Left kidney (tissue), 2 donors: ENCODE measurements around the gene MICALL2. TPM values are rescaled to one million over a fixed set of nuclear protein-coding genes. Genes with fewer than 3 reads are reported as not detected.

Source experiments
- DNase-seq: peaks from one replicate; pipeline ENCODE4 v3.0.0-alpha.2; 2013
- polyA plus RNA-seq: library from polyadenylated mRNA; unstranded; fragments of 120-200 nt; gene quantifications from one replicate; pipeline ENCODE4 v1.2.1, GENCODE V29; 2013; ENCODE audit not compliant: insufficient read length

MICALL2 gene
- polyA plus RNA-seq, 1 donor = 7.9 TPM

- no peak for DNase-seq
Observed at GRCh38 chr7:1468643-1469298, 9.5 kb upstream of the MICALL2 start.

DNA sequence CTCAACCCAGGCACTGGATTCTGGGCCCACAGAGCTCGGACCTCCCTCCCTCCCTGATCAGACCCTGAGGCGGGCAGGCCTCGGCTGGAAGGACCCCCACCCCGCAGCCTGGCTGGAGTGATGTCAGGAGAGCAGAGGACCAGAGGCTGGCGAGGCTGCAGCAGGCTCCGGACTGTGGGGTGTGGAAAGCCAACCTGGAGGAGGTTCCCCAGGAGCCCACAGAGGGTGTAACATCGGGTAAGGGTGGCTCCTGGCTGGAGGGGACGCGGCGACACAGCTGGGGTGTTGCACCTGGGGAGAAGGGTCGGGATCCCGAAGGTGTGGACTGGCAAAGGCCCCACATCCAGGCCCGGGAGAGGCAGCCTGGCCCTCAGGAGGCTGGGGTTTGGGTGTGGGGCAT, 8.9 kb upstream of the MICALL2 start:
- no peak for DNase-seq

DNA sequence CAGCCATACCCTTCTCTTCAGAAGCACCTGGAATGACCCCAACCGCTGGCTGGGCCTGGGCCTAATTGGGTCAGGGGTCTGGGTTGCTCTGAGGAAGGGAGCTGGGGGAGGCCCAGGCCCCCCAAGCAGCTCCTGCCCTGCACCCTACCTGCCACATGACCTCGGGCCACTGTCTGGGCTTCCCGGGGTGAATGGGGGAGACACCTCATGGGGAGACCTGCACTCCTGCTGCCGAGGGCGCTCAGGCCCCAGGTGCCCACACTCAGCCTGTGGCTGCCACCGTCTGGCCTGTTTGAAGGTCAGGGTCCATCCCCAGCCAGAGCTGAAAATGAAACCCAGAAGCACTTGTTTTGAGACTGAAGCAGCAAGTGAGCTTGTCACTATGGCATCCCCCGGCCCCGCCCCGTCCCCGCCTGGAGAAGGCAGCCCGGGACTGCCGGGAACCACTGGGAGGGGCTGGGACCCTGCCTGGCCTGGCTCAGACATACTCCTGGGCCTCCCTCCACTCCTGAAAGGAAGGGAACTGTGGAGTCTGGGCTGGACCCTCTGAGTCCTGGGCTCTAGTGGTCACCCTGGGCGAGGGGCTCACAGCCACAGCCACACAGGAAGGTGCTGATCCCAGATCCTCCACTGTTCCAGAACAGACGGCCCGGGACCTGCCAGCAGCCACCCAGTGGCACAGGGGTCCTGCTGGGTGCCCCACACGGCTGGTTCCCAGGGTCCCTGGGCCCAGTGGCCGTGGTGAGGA, 7.4 kb upstream of the MICALL2 start:
- DNase-seq = no peak

- no peak for DNase-seq
Observed at GRCh38 chr7:1464694-1465093, 5.4 kb upstream of the MICALL2 start.

- no peak for DNase-seq
Observed at GRCh38 chr7:1463676-1464223, 4.5 kb upstream of the MICALL2 start.

GRCh38 chr7:1461646-1462375, 2.5 kb upstream of the MICALL2 start:
- no peak for DNase-seq

DNA sequence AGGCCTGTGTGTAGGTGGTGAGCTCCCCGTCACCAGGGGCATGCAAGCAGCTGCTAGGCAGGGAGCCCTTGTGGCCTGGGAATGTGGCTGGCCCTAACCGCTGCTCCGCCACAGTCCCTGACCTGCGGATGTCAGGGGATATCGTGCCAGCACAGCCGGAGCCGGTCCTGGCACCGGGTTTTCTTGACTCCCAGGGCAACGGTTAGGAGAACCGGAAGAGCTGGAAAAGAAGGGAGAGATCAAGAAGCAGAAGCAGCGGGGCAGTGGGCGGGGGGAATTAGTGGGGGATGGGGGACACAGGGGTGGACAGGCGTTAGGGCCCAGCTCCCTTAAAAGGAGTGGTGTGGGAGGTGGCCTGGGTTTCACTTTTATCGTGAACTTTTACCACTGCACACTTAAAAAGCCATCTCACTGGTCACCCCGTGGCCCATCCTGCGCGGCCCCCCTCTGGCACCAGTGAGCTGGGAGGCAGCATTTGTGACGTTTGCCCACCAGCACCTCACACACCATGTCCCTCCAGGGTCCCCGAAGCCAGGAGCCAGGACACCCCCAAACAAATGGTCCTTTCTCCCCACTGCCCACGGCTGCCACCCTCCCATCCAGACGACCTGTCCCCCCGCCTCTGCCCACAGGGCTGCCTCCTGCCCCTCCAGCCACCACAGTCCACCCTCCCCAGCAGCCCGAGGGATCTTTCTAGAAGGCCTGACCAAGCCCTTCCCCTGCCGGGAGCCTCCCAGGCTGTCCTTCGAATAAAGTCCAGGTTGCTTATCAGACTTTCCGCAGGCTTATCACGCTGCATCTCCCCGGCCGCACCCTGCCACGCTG, 1.8 kb upstream of the MICALL2 start:
- DNase-seq = no peak

GRCh38 chr7:1459920-1460820, 900 bp upstream of the MICALL2 start:
- DNase-seq = no peak

GRCh38 chr7:1459512-1459892, 232 bp upstream of the MICALL2 start:
- DNase-seq = peak; percentile 98

DNA sequence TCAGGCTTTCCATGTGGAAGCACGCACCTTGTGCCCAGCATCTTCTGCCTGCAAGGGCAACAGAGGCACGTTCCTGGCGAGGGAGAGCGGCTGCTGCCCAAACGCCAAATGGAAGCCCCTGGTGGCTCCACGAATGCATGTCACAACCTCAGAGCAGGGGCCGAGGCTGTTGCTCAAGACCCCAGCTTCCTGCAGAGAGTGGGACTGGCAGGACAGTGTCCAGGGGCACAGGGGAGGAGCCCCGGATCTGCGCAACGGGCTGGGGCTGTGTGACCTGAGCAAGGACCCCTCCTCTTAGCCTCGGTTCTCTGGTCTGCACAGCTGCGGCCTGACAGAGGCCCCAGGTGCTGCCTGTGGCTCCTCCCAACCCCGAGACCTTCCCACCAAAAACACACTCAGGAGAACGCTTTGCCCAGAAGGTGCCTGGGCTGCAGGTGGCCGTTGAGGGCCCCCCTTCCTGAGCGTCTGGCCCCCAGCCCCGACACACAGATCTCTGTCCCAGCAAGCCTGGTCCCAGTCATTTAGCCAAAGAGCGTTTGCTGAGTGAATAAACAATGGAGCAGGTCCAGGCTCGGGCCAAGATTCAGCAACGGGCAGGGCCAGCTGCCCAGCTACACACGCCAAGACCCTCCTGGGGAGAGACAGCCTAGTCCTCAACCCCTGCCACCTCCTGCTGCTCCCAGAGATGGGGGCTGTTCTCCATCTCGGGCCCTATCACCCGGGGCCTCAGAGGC, 1.2 kb downstream of the MICALL2 start:
- DNase-seq = no peak

DNA sequence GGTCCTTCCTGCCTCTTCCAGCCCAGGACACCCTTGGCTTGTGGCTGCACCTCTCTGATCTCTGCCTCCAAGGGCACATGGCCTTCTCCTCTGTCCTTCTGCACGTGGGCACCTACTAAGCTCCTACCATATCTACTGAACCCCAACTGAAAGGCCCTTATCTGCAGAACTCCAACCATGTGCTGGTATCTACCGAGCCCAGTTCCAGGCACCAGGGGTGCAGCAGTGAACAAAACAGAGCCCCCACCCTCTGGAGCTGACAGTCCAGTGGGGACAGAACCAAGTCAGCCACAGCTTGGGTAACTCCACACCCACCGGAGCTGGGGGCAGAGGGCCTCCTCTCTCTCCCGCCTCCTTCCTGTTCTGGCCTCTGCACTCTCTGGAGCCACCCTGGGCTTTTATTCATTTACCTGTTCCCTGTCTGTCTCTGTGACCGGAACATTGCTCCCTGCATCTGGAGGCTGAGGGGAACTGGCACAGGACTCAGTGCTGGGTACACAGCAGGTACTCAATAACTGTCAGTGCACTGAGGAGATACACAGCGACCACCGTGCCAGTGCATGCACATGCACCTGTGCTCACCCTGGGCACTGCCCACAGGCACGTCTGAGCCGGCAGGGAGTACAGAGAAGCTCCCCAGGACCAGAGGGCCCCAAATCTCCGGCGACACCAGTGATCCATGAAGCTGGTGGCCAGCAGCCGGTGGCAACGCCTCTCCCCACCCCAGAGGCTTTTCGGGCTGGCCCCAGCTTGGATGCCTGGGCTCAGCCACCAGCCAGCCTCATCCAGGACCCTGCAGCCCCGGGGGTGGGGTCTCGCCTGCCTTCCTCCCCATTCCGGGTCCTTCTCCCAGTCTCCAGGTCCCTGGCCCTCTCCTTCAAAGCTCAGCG, 2.0 kb downstream of the MICALL2 start:
- no peak for DNase-seq

DNA sequence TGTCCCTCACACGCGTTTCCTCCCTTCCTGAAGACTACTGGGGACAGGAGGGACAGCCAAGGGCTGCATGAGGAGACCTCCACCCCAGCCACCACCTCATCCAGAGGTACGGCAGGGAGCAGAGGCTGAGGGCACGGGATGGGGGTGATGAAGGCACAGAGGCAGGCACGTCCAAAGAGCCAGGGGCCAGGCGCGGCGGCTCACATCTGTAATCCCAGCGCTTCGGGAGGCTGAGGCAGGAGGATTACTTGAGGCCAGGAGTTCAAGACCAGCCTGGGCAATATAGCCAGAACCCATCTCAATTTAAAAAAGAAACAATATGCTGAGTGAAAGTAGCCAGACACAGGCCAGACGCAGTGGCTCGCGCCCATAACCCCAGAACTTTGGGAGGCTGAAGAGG, 3.3 kb downstream of the MICALL2 start:
- no peak for DNase-seq

- no peak for DNase-seq
Observed at GRCh38 chr7:1455241-1455939, 3.9 kb downstream of the MICALL2 start.

GRCh38 chr7:1454542-1454941, 4.7 kb downstream of the MICALL2 start:
- no peak for DNase-seq

DNA sequence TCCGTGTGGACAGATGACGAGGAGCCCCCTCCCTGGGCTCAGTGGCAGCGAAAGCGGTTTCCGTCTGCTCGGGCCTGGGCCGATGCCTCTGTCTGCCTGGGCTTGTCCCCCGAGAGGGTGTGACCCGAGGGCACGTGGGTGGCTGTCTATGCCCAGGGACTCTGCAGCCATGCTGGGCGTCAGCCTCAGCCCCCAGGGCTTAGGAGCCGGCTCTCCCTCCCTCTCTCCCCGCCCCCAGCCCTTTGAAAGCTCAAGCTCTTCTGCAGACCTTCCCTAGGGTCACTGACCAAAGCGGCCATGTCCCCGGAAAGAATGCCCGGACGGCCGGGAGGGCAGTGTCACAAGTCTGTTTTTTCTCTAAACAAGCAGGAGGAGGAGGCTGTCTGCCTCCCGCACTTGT, 7.1 kb downstream of the MICALL2 start:
- DNase-seq = no peak

DNA sequence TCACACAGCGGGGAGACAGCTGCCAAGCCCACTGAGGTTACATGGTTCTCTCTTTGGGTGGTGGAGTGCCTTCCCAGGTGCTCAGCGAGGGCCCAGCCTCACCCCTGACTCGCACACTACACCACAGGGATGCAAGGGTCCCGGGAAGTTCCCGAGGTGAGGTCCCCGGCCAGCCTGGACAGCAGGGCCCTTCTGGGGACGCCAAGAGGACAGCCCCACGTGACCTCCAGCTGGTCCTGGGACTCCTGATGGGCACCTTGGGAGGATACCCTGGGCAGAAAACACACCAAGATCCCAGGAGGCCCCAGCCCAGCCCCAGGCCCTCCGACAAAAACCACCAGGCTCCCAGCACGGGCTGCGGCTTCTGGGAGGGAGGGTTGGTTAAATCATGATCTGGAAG, 8.3 kb downstream of the MICALL2 start:
- no peak for DNase-seq

DNA sequence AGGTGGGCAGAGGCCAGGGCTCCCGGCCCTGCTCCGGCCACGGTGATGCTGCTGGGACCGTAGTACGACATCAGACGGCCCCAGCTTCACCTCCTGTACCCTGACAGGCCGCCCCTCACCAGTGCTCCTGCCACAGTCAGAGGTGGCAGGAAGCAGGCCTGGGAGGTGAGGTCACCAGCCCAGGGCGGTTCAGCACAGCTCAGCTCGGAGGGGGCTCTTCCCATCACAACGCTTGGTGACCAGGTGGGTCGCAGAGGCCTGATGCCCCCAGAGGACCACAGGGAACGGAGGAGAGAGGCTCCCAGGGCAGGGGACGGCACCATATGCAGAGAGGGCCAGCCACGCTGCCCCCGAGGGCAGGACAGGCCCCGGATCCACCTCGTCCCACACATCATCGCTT, 8.8 kb downstream of the MICALL2 start:
- no peak for DNase-seq

DNA sequence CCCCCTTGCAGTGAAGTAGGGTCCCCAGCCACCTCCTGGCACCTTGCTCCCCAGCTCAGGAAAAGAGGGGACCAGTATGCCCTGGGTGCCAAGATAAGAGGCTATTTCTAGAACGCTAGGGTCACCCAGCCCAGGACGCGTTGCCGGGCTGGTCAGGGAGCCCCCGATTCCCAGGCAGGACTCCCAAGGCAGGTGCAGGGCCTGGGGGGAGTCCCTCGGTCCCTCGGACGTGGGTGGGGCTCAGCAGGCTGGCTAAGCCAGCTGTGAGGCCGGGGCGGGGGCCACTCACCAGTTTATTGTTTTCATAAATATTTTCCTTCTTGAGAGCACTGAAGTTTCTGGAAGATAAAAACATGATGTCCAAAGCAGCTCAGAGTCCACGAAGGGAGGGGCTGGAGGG, 9.3 kb downstream of the MICALL2 start:
- DNase-seq = no peak

GRCh38 chr7:1449501-1449900, 9.8 kb downstream of the MICALL2 start:
- DNase-seq = no peak
